DMS79 treated with DMSO at 0.1 percent for 48 hours (cell line): ENCODE results near the gene RNF207.

ENCODE experiments used
- DNase-seq: peaks from one replicate; lab custom pipeline; 2025; lab: John Stamatoyannopoulos, UW

Gene RNF207

DNA sequence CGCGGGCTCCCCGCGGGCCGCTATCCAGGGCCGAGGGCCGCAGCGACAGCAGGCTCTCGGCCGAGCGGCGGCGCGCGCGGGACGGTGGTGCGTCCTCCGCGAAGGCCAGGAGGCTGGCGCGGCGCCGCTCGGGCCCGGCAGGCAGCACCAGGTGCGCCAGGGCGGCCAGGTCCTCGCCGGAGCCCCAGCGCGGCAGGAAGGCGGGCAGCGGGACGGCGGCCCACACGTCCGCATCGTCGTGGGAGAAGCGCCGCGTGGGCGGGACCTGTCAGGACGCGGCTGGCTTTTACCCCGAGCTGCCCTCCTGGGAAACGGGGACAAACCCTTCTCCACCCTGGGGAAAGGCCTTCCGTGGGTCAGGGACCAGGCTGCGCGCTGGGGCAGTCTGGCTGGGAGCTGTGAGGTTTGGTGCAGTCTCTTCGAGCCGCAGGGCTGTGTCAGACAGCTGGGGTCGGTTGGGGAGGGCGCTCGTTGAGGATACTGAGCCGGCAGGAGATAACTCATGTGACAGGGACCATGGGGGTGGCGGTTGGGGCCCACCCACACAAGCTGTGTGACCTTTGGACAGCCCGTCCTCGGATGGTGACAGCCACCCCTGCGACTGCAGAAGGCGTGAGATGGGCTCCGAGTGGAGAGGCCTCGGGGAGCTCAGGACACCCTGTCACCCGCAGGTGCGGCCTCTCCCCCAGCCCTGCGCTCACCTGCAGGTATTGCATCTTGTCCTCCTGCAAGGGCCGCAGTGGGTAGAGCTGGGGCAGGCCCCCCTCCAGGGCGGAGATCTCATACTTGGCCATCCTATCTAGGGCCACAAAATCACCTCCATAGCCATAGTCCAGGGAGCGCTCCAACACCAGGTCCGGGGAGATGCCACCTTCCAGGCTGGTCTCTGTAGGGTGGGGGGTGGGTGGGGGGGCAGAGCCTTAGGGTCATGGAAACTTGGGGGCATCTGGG lies 44.1 kb downstream of the RNF207 start:
- no peak for DNase-seq

- DNase-seq, result no peak
Observed at GRCh38 chr1:6251233-6251632, 45.3 kb downstream of the RNF207 start.

- DNase-seq, result no peak
Observed at GRCh38 chr1:6251681-6252373, 45.9 kb downstream of the RNF207 start.

DNA sequence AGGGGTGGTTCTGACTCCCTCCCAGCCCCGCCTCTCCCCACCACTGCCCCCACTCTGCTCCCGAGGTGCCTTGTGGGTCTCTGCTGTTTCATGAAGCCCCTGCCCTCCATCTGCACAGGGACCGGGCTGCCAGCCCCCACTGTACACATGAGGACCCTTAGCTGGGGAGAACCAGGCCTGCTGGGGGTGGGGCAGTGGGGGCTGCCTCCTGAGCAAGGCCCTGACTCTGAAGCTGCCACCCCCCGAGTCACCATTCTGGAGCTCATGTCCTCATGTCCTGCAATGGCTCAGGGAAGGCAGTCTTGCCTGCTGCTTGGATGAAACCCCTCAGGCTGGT lies 46.4 kb downstream of the RNF207 start:
- DNase-seq, result no peak

DNA sequence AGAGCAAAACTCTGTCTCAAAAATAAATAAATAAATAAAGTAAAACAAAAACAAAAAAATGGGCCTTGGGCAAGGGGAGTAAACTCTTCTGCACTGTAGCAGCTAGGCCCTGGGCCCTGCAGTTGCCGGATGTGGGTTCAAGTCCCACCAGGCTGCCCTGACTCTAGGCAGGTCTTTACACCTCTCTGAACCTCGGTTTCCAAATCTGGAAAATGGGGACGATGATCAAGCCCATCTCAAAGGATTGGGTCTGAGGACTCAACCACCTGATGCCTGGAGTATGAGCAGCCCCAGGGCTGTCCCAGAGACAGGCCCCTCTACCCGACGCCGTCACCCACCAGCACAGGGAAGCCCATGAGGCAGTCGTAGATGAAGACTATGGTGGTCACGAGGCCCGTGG lies 47.5 kb downstream of the RNF207 start:
- DNase-seq, result no peak

- no peak for DNase-seq
Observed at GRCh38 chr1:6254691-6255090, 48.8 kb downstream of the RNF207 start.

- DNase-seq, result no peak
Observed at GRCh38 chr1:6256645-6257044, 50.7 kb downstream of the RNF207 start.

DNA sequence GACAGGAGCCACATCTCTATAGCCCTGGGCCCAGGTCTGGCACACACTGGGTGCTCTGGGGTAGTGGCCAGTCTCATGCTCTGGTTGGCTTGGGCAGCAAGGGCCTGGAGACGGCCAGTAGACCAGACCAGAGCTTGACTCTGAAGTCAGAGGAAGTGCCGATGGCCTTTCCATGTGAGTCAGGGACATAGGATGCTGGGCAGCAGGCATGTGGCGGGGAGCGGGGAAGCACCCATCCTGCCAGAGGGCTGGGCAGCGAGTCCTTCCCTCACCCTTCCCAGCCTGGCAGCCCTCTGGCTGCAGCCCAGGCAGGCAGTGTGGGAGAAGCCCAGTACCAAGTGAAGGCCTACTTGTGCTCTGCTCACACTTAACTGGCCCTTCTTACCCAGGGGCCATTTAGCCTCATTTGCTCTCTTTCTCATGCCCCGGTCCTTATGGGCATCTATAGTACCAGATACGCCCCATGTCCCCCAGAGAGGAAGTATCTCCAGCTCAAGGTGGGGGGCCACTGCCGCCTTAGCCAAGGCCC lies 51.7 kb downstream of the RNF207 start:
- DNase-seq, result no peak

DNA sequence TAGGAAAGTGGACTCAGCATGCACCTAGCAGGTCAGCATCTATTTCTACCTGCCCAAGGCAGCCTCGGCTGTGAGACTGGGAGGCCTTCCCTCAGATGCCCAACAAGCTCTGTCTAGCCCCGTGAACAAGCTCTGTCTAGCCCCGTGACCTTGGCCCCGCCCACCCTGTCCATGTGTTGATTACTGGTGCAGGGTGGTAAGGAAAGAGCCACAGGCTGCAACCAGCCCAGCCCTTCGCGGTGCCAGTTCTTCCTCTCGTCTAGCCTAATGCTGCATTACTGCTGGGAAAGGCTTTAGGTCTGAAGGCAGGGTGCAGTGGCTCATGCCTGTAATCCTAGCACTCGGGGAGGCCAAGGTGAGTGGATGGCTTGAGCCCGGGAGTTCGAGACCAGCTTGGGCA lies 52.8 kb downstream of the RNF207 start:
- no peak for DNase-seq

DNA sequence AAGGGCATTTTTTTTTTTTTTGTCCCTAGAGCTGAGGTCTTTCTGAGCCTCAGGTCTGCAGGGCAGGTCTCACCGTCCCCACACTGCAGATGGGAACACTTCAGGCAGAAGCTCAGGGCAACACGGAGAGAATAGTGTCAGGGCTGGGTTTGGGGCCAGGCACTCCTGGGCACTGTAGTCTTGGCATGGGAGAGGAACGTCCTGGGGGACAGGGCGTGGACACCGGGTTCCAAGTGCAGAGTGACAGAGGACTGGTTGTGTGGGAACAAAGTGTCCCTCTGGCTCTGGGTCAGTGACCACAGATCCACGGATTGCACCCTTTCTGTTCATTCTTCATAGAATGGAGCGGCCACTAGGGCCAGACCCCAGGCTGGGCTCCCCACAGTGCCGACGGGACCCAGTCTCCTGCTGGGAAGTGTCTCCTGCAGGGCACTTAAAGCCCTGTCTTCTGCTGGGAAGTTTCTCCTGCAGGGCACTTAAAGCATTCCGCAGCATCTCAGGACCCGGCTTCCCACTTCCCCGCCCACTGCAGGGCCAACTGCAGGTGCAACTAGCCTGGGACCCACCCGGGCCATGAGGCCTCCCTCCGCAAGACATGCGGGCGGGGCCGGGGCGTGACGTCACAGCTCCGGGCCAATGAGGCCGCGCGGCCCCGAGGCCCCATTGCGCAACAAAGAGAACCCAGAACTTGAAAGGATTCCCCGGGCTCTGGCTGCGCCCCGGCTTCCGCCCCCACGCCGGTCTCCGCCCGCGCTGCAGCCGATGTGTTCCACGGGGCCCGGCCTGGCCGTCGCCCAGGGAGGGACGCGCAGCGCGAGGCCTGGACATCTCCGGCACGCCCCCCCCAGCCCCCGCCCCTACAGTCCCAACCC lies 53.8 kb downstream of the RNF207 start:
- DNase-seq, result peak; percentile 56

- no peak for DNase-seq
Observed at GRCh38 chr1:6260433-6260934, 54.6 kb downstream of the RNF207 start.

GRCh38 chr1:6260961-6261614 lies 55.2 kb downstream of the RNF207 start, which contains the start of gene GPR153:
Gene GPR153 (minus strand): TSS chr1:6261098. CDS start chr1:6254905, 6,193 bp downstream.
- DNase-seq, result peak; percentile 34

DNA sequence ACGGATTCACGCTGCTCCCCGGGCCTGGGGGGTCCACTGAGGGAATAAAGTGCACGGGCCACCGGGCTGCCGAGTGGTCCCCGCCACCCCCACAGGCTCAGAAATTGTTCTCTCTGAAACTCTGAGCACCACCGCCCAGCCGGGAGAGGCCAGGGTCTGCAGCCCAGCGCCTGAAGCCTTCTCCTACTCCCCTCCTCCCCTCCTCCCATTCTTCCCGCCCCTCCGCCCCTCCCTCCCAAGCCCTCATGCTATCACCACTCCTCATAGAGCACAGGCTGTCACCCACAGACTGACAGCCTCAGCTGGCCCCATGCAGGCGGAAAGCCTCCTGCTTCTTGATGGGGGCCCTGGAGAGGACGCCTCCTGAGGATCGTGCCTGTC lies 55.7 kb downstream of the RNF207 start:
- peak; percentile 34 for DNase-seq

GRCh38 chr1:6262555-6263420 lies 56.9 kb downstream of the RNF207 start:
- DNase-seq, result no peak

DNA sequence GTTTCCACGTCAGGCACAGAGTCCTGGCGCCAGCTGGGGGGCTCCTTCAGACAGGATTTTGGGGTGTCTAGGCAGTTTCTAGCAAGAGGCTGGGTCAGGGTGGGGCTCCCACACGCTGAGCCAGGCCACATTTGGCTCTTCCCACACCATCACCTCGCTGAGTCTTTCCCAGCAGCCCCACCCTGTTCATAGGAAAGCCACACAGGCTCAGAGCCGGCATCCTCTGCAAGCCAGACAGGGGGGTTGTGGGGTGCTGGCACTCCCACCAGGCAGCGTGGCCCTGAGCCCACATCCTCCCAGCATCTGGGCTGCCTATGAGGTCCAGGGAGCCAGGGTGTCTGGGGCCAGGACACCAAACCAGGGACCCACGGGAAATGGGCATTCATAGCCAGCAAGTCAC lies 57.8 kb downstream of the RNF207 start:
- DNase-seq, result no peak

DNA sequence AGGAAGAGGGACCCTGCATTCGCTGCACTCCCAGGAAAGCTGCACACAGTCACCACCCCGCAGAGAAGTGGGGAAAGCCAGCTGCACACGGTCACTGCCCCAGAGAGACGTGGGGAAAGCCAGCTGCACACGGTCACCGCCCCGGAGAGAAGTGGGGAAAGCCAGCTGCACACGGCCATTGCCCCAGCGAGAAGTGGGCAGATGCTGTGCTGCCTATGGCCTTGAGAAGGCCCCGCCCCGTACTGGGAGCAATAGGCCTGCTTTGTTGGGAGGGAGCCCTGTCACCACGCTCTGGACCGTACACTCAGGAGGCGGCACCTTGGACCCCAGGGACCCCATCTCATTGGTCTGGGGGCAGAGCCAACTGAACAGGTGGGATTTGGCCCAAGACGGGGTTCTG lies 59.2 kb downstream of the RNF207 start:
- DNase-seq, result no peak

DNA sequence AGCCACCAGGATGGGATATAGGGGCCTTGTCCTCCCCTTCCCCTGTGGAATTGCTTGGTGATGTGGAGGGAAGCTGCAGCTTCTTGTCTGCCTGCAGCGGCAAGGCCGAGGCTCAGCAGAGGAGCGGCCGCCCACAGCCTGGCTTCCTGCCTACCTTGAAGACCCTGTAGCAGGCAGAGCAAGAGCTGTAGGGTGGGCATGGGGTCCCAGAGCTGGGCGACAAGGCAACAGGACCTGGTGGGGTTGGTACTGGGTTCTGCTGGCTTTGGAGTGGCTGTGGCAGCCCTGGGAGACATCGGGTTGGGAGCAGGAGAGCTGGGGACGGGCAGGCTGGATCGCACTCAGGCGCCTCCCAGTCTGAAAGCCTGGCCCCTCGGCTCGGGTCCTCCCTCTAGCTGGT lies 60.7 kb downstream of the RNF207 start:
- DNase-seq, result no peak

DNA sequence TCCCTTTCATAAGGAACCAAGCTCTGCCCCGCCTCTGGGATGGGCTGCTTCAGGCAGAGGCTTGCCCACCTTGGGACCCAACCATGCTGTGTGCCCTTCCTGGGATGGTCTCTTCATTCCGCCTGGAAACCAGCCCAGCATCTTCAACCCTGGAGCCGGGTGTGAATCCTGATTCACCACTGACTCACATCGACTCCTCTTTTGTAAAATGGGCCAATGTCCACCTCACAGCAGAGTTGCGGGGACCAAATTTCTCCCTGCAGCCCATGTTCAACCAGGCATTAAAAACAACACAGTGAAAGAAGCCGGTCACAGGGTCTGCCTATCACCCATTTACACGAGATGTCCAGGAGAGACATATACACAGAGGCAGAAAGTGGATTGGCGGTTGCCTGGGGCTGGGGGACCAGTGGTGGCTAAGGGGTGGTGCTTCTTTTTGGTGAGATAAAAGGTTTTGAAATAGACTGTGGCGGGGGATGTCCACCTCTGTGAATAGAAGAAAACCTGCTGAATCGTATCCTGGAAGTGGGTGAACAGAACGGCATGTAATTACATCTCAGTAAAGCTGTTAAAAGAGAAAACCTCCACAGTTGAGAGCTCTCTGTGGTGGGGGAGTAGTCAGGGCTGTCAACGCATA lies 61.9 kb downstream of the RNF207 start:
- no peak for DNase-seq

DNA sequence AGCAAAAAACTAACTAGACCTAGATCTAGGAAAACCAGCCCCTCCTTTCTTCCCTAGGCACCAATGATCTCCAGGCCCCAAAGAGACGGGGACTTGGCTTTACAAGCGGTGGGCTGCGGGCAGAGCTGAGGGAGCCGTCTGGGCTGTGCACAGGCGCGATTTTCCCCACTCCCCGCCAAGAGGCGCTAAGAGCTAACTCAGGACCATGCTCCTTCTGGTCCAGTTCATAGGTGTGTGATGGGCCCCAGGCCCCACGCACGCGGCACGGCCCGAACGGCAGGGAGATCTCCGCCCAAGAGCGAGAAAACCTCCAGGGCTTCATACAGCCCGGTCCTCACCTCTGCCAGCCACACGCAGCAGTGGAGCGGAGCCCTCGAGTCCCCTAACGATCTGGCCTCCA lies 62.5 kb downstream of the RNF207 start:
- DNase-seq, result no peak

DNA sequence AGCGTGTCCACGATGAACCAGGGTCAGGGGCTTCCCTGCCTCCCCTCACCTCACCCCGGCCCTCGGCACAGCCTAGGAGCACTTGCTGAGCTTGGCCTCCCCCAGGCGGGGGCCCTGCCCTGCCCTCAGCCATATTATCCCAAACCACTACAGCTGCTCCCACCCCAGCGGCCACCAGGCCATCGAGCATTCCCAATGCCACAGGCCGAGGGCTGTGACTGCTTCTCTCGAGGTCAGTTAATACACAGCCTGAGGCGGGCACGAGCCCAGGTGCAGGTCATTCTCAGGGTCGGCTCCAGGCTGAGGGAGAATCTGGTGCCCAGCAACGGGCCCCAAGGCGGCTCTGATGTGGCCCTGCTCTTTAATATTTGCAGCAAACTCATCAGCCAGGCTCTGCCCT lies 63.4 kb downstream of the RNF207 start:
- DNase-seq, result no peak
